ENCODE data around the gene SEMA7A. TPM values are rescaled to one million over a fixed set of nuclear protein-coding genes. Genes with fewer than 3 reads are reported as not detected.

SEMA7A gene
- total and polyA plus RNA-seq, 2 donors from 2014 or later: 2.8 to 3.6 TPM

DNA sequence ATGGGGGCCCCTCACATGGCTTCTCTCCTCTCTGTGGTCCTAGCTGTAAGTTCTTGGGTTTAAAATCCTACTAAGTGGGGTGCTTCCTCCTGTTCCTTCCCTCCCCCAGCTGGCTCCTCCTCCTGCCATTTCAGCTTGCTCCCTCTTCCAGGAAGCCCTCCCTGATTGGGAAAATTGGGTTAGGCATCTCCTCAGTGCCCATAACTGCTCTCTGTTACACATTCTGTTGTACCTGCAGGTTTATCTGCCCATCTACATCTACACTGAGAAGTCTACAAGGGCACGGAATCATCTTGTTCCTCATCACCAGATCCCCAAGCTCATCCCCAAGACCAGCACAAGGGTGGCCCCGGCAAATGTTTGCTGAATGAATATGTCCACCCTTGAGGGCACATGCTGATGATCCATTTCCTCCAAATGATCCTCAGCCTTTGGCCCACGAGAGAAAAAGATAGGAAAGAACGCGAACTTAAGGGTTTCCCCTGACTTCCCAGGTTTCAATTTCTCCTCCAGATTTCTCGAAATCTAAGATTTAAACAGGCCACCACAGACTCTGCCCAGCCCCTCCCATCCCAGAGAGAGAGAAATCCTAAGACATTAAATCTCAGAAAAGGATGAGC, 3.9 kb downstream of the SEMA7A start:
- Histone ChIP-seq H3K27ac (ENCODE audit: low read depth in 2 of 2, low read length in 2 of 2) (no peak overlapping the region), H3K27me3 (ENCODE audit: control insufficient read depth, insufficient read depth, low read length) (no peaks in the 10 kb centered on the region), H3K36me3 (ENCODE audit: control insufficient read depth in 2 of 3, insufficient read depth in 3 of 3, low read length in 3 of 3) (no peaks in the 10 kb centered on the region), H3K4me1 (ENCODE audit: control insufficient read depth in 2 of 3, insufficient read depth in 2 of 3, low read depth in 1 of 3, low read length in 3 of 3) (peaks cover 0 to 7% (median 4%) of the 10 kb centered on the region in 3 donors), H3K9ac (ENCODE audit: low read length in 3 of 3) (no peak overlapping the region), H3K9me3 (ENCODE audit: control insufficient read depth in 2 of 3, insufficient read depth in 1 of 3, low read length in 3 of 3) (no peaks in the 10 kb centered on the region), H3K4me3 (ENCODE audit: low read length in 3 of 3) (no peak overlapping the region)
- FAIRE-seq (no peak), DNase-seq (no peak)
- TF ChIP-seq, protein P1, sequence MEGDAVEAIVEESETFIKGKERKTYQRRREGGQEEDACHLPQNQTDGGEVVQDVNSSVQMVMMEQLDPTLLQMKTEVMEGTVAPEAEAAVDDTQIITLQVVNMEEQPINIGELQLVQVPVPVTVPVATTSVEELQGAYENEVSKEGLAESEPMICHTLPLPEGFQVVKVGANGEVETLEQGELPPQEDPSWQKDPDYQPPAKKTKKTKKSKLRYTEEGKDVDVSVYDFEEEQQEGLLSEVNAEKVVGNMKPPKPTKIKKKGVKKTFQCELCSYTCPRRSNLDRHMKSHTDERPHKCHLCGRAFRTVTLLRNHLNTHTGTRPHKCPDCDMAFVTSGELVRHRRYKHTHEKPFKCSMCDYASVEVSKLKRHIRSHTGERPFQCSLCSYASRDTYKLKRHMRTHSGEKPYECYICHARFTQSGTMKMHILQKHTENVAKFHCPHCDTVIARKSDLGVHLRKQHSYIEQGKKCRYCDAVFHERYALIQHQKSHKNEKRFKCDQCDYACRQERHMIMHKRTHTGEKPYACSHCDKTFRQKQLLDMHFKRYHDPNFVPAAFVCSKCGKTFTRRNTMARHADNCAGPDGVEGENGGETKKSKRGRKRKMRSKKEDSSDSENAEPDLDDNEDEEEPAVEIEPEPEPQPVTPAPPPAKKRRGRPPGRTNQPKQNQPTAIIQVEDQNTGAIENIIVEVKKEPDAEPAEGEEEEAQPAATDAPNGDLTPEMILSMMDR (IDR thresholded peaks at IDR 0.05; ENCODE audit: borderline replicate concordance, extremely low read depth, insufficient read depth): no peak
- intact Hi-C loops (cut with DNase I): no loop called here

GRCh38 chr15:74428970-74429780, 4.6 kb downstream of the SEMA7A start:
- DNase-seq (no peak), FAIRE-seq (no peak)
- TF ChIP-seq, protein P1 (IDR thresholded peaks at IDR 0.05; ENCODE audit: borderline replicate concordance, extremely low read depth, insufficient read depth): no peak
- no peaks in the 10 kb centered on the region for H3K27me3 ChIP-seq (ENCODE audit: control insufficient read depth, insufficient read depth, low read length)
- no peak overlapping the region for H3K27ac ChIP-seq (ENCODE audit: low read depth in 2 of 2, low read length in 2 of 2)
- H3K4me3 ChIP-seq (ENCODE audit: low read length in 3 of 3): no peak overlapping the region
- no peaks in the 10 kb centered on the region for H3K9me3 ChIP-seq (ENCODE audit: control insufficient read depth in 2 of 3, insufficient read depth in 1 of 3, low read length in 3 of 3)
- H3K36me3 ChIP-seq (ENCODE audit: control insufficient read depth in 2 of 3, insufficient read depth in 3 of 3, low read length in 3 of 3): no peaks in the 10 kb centered on the region
- intact Hi-C loops (cut with DNase I): no loop called here
- H3K4me1 ChIP-seq (ENCODE audit: control insufficient read depth in 2 of 3, insufficient read depth in 2 of 3, low read depth in 1 of 3, low read length in 3 of 3): peaks cover 0 to 6% (median 4%) of the 10 kb centered on the region in 3 donors
- no peak overlapping the region for H3K9ac ChIP-seq (ENCODE audit: low read length in 3 of 3)

GRCh38 chr15:74428442-74428787, 5.3 kb downstream of the SEMA7A start:
- no peak for FAIRE-seq
- H3K4me3 ChIP-seq (ENCODE audit: low read length in 3 of 3): no peak overlapping the region

More at GRCh38 chr15:74428442-74428787, 5.3 kb downstream of the SEMA7A start:
- H3K9me3 ChIP-seq (ENCODE audit: control insufficient read depth in 2 of 3, insufficient read depth in 1 of 3, low read length in 3 of 3): no peaks in the 10 kb centered on the region
- DNase-seq: peak in 1 of 5 donors; percentile 46
- no peak overlapping the region for H3K9ac ChIP-seq (ENCODE audit: low read length in 3 of 3)
- H3K27me3 ChIP-seq (ENCODE audit: control insufficient read depth, insufficient read depth, low read length): no peaks in the 10 kb centered on the region
- H3K4me1 ChIP-seq (ENCODE audit: control insufficient read depth in 2 of 3, insufficient read depth in 2 of 3, low read depth in 1 of 3, low read length in 3 of 3): peaks cover 0 to 4% (median 4%) of the 10 kb centered on the region in 3 donors
- no peak overlapping the region for H3K27ac ChIP-seq (ENCODE audit: low read depth in 2 of 2, low read length in 2 of 2)
- no peaks in the 10 kb centered on the region for H3K36me3 ChIP-seq (ENCODE audit: control insufficient read depth in 2 of 3, insufficient read depth in 3 of 3, low read length in 3 of 3)
- TF ChIP-seq, protein P1 (IDR thresholded peaks at IDR 0.05; ENCODE audit: borderline replicate concordance, extremely low read depth, insufficient read depth): no peak
- intact Hi-C loops (cut with DNase I): no loop called here

All from kidney (tissue), 14 donors.